Measurements from ENCODE around the gene ARL4D.
"Not testable (repeated sequence)": the region's sequence is repeated elsewhere in the genome, so short reads cannot be mapped to it uniquely, and the experiment has no call there.

Gene ARL4D

GRCh38 chr17:43411749-43412148, 13.0 kb downstream of the ARL4D start:
- 71% methylated on average over 3 of the region's 6 CpGs for WGBS
- H3K27ac ChIP-seq (ENCODE audit: low read depth, low read length) = no peak overlapping the region
- H3K9me3 ChIP-seq (ENCODE audit: insufficient read depth, low read depth, low read length) = no peaks in the 10 kb centered on the region
- H3K4me3 ChIP-seq (ENCODE audit: low read length) = no peak overlapping the region
- H3K4me1 ChIP-seq (ENCODE audit: insufficient read depth, low read length) = peaks cover 14% of the 10 kb centered on the region; the same call in 1 of the 2 replicates
- H3K36me3 ChIP-seq (ENCODE audit: insufficient read depth, low read length) = no peaks in the 10 kb centered on the region
- no peak overlapping the region for H3K9ac ChIP-seq (ENCODE audit: low read depth, low read length)
- H3K27me3 ChIP-seq (ENCODE audit: insufficient read depth, low read length) = no peaks in the 10 kb centered on the region

- peaks cover 12% of the 10 kb centered on the region; the same call in 1 of the 2 replicates for H3K4me1 ChIP-seq (ENCODE audit: insufficient read depth, low read length)
- H3K27me3 ChIP-seq (ENCODE audit: insufficient read depth, low read length) = no peaks in the 10 kb centered on the region
- no peaks in the 10 kb centered on the region for H3K36me3 ChIP-seq (ENCODE audit: insufficient read depth, low read length)
- no peak overlapping the region for H3K27ac ChIP-seq (ENCODE audit: low read depth, low read length)
- WGBS = 88% methylated on average over 1 of the region's 1 CpG
- no peaks in the 10 kb centered on the region for H3K9me3 ChIP-seq (ENCODE audit: insufficient read depth, low read depth, low read length)
- no peak overlapping the region for H3K4me3 ChIP-seq (ENCODE audit: low read length)
- no peak overlapping the region for H3K9ac ChIP-seq (ENCODE audit: low read depth, low read length)
These were observed 13.4 kb downstream of the ARL4D start for GRCh38 chr17:43412166-43412565.

GRCh38 chr17:43416998-43417890, 18.5 kb downstream of the ARL4D start:
- no peaks in the 10 kb centered on the region for H3K36me3 ChIP-seq (ENCODE audit: insufficient read depth, low read length)
- H3K27ac ChIP-seq (ENCODE audit: low read depth, low read length) = no peak overlapping the region
- H3K9me3 ChIP-seq (ENCODE audit: insufficient read depth, low read depth, low read length) = no peaks in the 10 kb centered on the region
- H3K9ac ChIP-seq (ENCODE audit: low read depth, low read length) = no peak overlapping the region
- H3K27me3 ChIP-seq (ENCODE audit: insufficient read depth, low read length) = no peaks in the 10 kb centered on the region
- H3K4me3 ChIP-seq (ENCODE audit: low read length) = no peak overlapping the region
- peaks cover 8% of the 10 kb centered on the region for H3K4me1 ChIP-seq (ENCODE audit: insufficient read depth, low read length)
- 89% methylated on average over 13 of the region's 13 CpGs for WGBS

- Histone ChIP-seq H3K4me1 (ENCODE audit: insufficient read depth, low read length) (peaks cover 8% of the 10 kb centered on the region), H3K27me3 (ENCODE audit: insufficient read depth, low read length) (no peaks in the 10 kb centered on the region), H3K9ac (ENCODE audit: low read depth, low read length) (no peak overlapping the region), H3K9me3 (ENCODE audit: insufficient read depth, low read depth, low read length) (no peaks in the 10 kb centered on the region), H3K4me3 (ENCODE audit: low read length) (no peak overlapping the region), H3K27ac (ENCODE audit: low read depth, low read length) (no peak overlapping the region), H3K36me3 (ENCODE audit: insufficient read depth, low read length) (no peaks in the 10 kb centered on the region)
- 54% methylated on average over 17 of the region's 18 CpGs for WGBS
These were observed 19.9 kb downstream of the ARL4D start for GRCh38 chr17:43418441-43419374.

- not testable (repeated sequence) for H3K9ac ChIP-seq (ENCODE audit: low read depth, low read length); H3K27me3 ChIP-seq (ENCODE audit: insufficient read depth, low read length); H3K9me3 ChIP-seq (ENCODE audit: insufficient read depth, low read depth, low read length); H3K4me1 ChIP-seq (ENCODE audit: insufficient read depth, low read length); H3K36me3 ChIP-seq (ENCODE audit: insufficient read depth, low read length); H3K27ac ChIP-seq (ENCODE audit: low read depth, low read length); H3K4me3 ChIP-seq (ENCODE audit: low read length)
- 93% methylated on average over 17 of the region's 17 CpGs for WGBS
These were observed 20.6 kb downstream of the ARL4D start for GRCh38 chr17:43419375-43419882.

GRCh38 chr17:43423777-43424455, 25.1 kb downstream of the ARL4D start:
- no peak overlapping the region for H3K9ac ChIP-seq (ENCODE audit: low read depth, low read length)
- 89% methylated on average over 6 of the region's 6 CpGs for WGBS
- H3K27me3 ChIP-seq (ENCODE audit: insufficient read depth, low read length) = no peaks in the 10 kb centered on the region
- peaks cover 4% of the 10 kb centered on the region for H3K4me1 ChIP-seq (ENCODE audit: insufficient read depth, low read length)
- H3K4me3 ChIP-seq (ENCODE audit: low read length) = no peak overlapping the region
- no peaks in the 10 kb centered on the region for H3K9me3 ChIP-seq (ENCODE audit: insufficient read depth, low read depth, low read length)
- no peak overlapping the region for H3K27ac ChIP-seq (ENCODE audit: low read depth, low read length)
- no peaks in the 10 kb centered on the region for H3K36me3 ChIP-seq (ENCODE audit: insufficient read depth, low read length)

- Histone ChIP-seq H3K4me3 (ENCODE audit: low read length) (no peak overlapping the region), H3K9ac (ENCODE audit: low read depth, low read length) (no peak overlapping the region), H3K9me3 (ENCODE audit: insufficient read depth, low read depth, low read length) (no peaks in the 10 kb centered on the region), H3K4me1 (ENCODE audit: insufficient read depth, low read length) (peaks cover 13% of the 10 kb centered on the region), H3K27me3 (ENCODE audit: insufficient read depth, low read length) (no peaks in the 10 kb centered on the region), H3K36me3 (ENCODE audit: insufficient read depth, low read length) (no peaks in the 10 kb centered on the region), H3K27ac (ENCODE audit: low read depth, low read length) (no peak overlapping the region)
- WGBS = 93% methylated on average over 8 of the region's 9 CpGs
These were observed 28.7 kb downstream of the ARL4D start for GRCh38 chr17:43427362-43428043.

GRCh38 chr17:43428524-43428923, 29.7 kb downstream of the ARL4D start:
- 94% methylated on average over 5 of the region's 5 CpGs for WGBS
- no peaks in the 10 kb centered on the region for H3K9me3 ChIP-seq (ENCODE audit: insufficient read depth, low read depth, low read length)
- no peaks in the 10 kb centered on the region for H3K27me3 ChIP-seq (ENCODE audit: insufficient read depth, low read length)

GRCh38 chr17:43430936-43431713, 32.3 kb downstream of the ARL4D start:
- no peak overlapping the region for H3K27ac ChIP-seq (ENCODE audit: low read depth, low read length)
- no peak overlapping the region for H3K4me3 ChIP-seq (ENCODE audit: low read length)
- no peak overlapping the region for H3K9ac ChIP-seq (ENCODE audit: low read depth, low read length)
- H3K9me3 ChIP-seq (ENCODE audit: insufficient read depth, low read depth, low read length) = no peaks in the 10 kb centered on the region
- H3K27me3 ChIP-seq (ENCODE audit: insufficient read depth, low read length) = no peaks in the 10 kb centered on the region
- WGBS = 84% methylated on average over 5 of the region's 6 CpGs
- H3K36me3 ChIP-seq (ENCODE audit: insufficient read depth, low read length) = no peaks in the 10 kb centered on the region
- peaks cover 13% of the 10 kb centered on the region for H3K4me1 ChIP-seq (ENCODE audit: insufficient read depth, low read length)

More at GRCh38 chr17:43428524-43428923, 29.7 kb downstream of the ARL4D start:
- H3K4me1 ChIP-seq (ENCODE audit: insufficient read depth, low read length) = peaks cover 13% of the 10 kb centered on the region
- no peak overlapping the region for H3K9ac ChIP-seq (ENCODE audit: low read depth, low read length)
- H3K36me3 ChIP-seq (ENCODE audit: insufficient read depth, low read length) = no peaks in the 10 kb centered on the region
- H3K4me3 ChIP-seq (ENCODE audit: low read length) = no peak overlapping the region
- H3K27ac ChIP-seq (ENCODE audit: low read depth, low read length) = no peak overlapping the region

Measured in HUES64 (cell line).